ENCODE data around the gene ATP5ME.
"Not testable (repeated sequence)": the region's sequence is repeated elsewhere in the genome, so short reads cannot be mapped to it uniquely, and the experiment has no call there.

Gene ATP5ME

GRCh38 chr4:653831-654502, 20.1 kb downstream of the ATP5ME start:
- no peak for DNase-seq

GRCh38 chr4:653080-653821, 20.8 kb downstream of the ATP5ME start:
- DNase-seq, result no peak

- no peak for DNase-seq
Observed at GRCh38 chr4:651884-652642, 22.0 kb downstream of the ATP5ME start.

- DNase-seq, result no peak
Observed at GRCh38 chr4:650951-651883, 22.9 kb downstream of the ATP5ME start.

- no peak for DNase-seq
Observed at GRCh38 chr4:650461-650860, 23.6 kb downstream of the ATP5ME start.

- DNase-seq, result no peak
Observed at GRCh38 chr4:649751-650310, 24.2 kb downstream of the ATP5ME start.

GRCh38 chr4:649293-649625, 24.8 kb downstream of the ATP5ME start:
- DNase-seq, result no peak

- DNase-seq, result no peak
Observed at GRCh38 chr4:648579-649292, 25.3 kb downstream of the ATP5ME start.

- DNase-seq, result no peak
Observed at GRCh38 chr4:647481-647880, 26.6 kb downstream of the ATP5ME start.

- no peak for DNase-seq
Observed at GRCh38 chr4:646460-646859, 27.6 kb downstream of the ATP5ME start.

GRCh38 chr4:642366-642765, 31.7 kb downstream of the ATP5ME start:
- DNase-seq, result not testable (repeated sequence)

- no peak for DNase-seq
Observed at GRCh38 chr4:637536-638280, 36.4 kb downstream of the ATP5ME start.

- no peak for DNase-seq
Observed at GRCh38 chr4:636628-637159, 37.4 kb downstream of the ATP5ME start.

GRCh38 chr4:635851-636627, 38.0 kb downstream of the ATP5ME start:
- DNase-seq, result no peak

GRCh38 chr4:635066-635835, 38.8 kb downstream of the ATP5ME start:
- not testable (repeated sequence) for DNase-seq

GRCh38 chr4:634599-634985, 39.5 kb downstream of the ATP5ME start:
- no peak for DNase-seq

- no peak for DNase-seq
Observed at GRCh38 chr4:633976-634598, 40.0 kb downstream of the ATP5ME start.

GRCh38 chr4:633406-633805, 40.7 kb downstream of the ATP5ME start:
- no peak for DNase-seq

- DNase-seq, result no peak
Observed at GRCh38 chr4:632926-633325, 41.1 kb downstream of the ATP5ME start.
